NCI-H345 treated with DMSO at 0.1 percent for 48 hours (cell line): ENCODE results near the gene ZNF670.
"Not testable (repeated sequence)": the region's sequence is repeated elsewhere in the genome, so short reads cannot be mapped to it uniquely, and the experiment has no call there.

Experiments used
- DNase-seq: peaks from one replicate; lab custom pipeline; 2025; ENCODE audit not compliant: unreplicated experiment; lab: John Stamatoyannopoulos, UW

Gene ZNF670

DNA sequence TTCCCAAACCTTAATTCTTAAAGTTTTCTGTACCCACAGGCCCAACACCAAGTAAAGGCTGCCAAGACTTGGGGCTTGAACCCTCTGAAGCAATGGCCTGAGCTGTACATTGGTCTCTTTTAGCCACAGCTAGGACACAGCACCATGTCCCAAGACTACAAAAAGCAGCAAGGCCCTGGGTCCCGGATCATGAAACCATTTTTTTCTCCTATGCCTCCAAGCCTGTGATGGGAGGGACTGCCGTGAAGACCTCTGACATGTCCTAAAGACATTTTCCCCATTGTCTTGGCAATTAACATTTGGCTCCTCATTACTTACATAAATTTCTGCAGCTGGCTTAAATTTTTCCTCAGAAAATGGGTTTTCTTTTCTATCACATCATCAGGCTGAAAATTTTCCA lies 30.9 kb downstream of the ZNF670 start:
- no peak for DNase-seq

DNA sequence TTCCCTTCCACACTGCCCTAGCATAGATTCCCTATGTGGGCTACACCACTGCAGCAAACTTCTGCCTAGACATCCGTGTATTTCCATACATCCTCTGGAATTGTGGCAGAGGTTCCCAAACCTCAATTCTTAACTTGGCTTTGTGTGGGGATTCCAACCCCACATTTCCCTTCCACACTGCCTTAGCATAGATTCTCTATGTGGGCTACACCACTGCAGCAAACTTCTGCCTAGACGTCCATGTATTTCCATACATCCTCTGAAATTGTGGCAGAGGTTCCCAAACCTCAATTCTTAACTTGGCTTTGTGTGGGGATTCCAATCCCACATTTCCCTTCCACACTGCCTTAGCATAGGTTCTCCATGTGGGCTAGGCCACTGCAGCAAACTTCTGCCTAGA lies 31.4 kb downstream of the ZNF670 start:
- no peak for DNase-seq

DNA sequence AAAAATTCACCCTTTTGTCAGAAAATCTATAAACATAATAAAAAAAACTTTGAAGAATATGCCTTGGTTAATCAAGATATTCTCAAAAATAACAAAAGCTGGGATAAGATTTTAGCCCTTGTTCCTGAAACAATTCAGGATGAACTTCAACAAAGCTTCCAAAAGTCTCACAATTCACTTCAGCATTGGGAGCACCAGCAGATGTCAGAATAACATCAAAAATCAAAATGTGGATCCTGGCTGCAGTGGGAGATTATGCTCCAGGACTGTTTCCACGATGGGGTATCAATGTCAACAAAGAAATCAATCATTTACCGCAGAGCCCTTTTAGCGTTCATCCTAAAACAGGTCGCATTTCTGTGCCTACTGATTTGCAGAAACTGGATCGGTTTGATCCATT lies 35.2 kb downstream of the ZNF670 start:
- no peak for DNase-seq

DNA sequence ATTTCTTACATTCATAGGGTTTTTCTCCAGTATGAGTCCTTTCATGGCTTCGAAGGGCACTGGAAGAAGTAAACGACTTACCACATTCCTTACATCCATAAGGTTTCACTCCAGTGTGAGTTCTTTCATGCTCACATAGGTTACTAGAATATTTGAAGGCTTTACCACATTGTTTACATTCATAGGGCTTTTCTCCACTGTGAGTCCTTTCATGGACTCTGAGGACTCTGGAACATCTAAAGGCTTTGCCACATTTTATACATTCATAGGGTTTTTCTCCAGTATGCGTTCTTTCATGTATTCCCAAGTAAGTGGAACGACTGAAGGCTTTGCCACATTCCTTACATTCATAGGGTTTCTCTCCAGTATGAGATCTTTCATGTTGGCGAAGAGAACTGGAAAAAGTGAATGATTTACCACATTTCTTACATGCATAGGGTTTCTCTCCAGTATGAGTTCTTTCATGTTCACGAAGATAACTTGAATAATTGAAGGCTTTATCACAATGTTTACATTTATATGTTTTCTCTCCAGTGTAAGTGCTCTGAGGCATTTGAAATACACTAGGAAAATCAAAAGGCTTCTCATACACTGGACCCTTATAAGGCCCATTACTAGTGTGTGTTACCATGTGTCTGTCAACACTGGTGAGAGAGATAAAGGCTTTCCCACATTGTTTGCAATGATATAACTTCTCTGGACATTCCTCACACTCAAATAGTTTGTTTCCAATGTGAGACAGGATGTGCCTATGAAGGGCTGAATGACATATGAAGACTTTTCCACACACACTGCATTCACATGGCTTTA lies 40.9 kb downstream of the ZNF670 start:
- no peak for DNase-seq

DNA sequence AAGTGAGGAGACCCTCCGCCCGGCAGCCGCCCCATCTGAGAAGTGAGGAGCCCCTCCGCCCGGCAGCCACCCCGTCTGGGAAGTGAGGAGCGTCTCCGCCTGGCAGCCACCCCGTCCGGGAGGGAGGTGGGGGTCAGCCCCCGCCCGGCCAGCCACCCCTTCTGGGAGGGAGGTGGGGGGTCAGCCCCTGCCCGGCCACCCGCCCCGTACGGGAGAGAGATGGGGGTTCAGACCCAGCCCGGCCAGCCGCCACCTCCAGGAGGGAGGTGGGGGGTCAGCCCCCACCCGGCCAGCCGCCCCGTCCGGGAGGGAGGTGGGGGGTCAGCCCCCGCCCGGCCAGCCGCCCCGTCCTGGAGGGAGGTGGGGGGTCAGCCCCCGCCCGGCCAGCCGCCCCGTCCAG lies 46.3 kb downstream of the ZNF670 start:
- not testable (repeated sequence) for DNase-seq
